SKM-1 (cell line): ENCODE measurements around the gene DNM1L.

Experiments used
- DNase-seq: peaks from one replicate; lab custom pipeline; 2025; ENCODE audit not compliant: unreplicated experiment; lab: John Stamatoyannopoulos, UW

The DNM1L gene

DNA sequence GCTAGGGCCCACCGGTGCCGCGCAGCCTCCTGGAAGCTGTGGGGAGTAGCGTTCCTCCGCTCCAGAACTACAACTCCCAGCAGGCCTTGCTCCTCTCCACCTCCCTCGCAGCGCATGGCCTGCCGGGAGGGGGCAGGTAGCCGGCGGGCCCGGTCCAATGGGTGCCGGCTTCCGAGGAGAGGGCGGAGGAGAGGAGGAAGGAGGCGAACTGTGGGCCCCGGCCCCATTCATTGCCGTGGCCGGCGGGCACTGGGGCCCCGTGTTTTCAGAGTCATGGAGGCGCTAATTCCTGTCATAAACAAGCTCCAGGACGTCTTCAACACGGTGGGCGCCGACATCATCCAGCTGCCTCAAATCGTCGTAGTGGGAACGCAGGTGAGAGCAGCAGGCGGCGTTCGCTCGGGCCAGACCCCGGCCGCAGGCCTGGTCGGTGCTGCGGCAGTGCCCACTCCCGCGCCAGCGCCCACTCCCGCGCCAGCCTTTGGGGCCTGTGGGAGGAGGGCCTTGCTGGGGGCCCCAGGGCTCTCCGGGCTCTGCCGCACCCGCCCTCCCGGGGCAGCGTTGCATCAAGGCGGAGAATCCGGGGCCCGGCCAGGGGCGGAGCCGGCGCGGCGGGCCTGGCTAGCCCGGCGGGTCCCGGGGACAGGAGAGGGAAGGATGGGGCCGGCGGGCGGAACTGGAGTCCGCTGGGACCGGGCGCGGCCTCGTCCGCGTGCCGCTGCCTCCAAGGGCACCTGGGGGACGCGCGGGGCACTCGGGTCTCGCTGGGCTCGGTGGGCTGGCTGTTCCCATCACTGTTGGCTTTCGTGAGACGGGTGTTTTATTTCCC, at the start of gene DNM1L:
Gene DNM1L (plus strand): TSS at position 211 of the 829 bp plus-strand sequence. CDS start 63 bp downstream, at position 274.
- peak; percentile 58 for DNase-seq

DNA sequence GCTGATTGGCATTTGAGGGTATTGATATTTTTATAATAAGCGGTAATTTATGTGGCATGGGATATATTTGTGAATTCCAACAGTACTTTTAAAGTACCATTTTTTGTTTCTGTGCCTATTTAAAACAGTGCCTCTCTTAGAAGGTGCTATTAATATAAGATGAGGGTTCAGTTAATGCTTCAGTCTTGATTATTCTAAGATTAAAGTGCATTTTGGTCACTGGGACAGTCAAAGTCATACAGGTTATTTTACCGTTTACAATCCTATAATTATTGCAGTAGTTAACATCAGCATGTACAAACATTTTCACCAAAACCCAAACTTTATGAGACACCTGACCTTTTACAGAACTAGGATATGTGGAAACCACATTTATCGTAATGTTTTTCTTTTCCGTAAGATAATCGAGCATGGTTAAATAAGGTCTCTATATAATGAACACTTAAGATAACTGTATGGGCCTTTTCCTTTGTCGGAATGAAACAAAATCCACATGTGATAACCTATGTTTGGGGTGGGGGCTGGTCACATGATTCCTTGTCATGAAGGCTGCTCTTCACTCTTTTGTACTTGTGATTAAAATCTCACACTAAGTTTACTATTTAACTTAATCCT, 37.7 kb upstream of the DNM1L start:
- no peak for DNase-seq

DNA sequence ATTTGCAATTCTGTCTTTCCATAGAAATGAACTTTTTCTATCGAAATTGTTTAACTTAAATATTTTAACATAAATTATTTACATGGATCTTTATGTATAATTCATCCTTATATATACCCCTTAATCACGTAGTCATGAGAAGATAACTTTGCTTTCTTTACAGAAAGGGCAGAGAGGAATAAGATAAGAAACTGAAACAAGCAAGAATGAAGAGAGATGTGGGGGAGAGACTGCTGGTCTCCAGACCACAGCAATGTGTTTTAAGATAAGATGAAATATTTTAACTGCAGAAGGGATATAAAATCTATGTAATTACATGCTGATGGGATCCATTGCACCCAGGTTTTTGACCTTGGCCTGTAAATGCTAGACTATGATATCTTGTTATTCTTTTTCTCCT, 34.7 kb upstream of the DNM1L start:
- no peak for DNase-seq

DNA sequence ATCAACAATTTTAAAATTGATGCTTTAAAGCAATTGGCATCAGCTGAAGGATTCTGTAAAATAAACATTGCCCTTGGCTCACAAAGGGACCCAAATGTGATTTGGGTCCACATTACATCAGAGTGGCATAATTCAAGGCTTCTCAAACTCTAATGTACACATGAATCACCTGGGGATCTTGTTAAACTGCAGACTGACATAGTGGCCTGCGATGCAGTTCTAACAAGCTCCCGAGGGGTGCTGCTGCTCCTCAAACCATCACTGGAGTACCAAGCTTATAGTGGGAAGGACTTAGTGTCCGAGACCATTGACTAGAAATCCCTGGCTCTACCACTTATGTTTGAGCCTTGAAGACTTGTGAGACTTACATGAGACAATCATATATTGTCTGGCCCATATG, 31.8 kb upstream of the DNM1L start:
- DNase-seq: no peak

DNA sequence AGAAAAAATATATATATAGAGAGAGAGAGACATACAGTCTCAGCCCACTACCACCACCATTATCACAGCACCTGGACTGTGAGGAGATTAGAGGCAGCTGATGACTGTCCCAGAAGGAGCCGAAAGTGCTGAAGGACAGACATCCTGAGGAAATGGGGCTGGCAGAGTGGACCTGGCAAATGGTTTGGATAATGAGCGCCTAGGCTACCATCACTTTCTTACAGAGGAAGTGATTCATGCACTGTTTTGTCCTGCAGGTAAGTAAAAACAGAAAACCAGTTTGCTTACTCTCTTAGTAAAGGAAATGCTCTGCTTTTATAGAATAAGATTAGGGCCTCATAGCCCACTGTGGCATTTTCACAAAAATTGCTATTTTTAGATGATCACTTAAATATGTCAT, 28.6 kb upstream of the DNM1L start:
- no peak for DNase-seq

DNA sequence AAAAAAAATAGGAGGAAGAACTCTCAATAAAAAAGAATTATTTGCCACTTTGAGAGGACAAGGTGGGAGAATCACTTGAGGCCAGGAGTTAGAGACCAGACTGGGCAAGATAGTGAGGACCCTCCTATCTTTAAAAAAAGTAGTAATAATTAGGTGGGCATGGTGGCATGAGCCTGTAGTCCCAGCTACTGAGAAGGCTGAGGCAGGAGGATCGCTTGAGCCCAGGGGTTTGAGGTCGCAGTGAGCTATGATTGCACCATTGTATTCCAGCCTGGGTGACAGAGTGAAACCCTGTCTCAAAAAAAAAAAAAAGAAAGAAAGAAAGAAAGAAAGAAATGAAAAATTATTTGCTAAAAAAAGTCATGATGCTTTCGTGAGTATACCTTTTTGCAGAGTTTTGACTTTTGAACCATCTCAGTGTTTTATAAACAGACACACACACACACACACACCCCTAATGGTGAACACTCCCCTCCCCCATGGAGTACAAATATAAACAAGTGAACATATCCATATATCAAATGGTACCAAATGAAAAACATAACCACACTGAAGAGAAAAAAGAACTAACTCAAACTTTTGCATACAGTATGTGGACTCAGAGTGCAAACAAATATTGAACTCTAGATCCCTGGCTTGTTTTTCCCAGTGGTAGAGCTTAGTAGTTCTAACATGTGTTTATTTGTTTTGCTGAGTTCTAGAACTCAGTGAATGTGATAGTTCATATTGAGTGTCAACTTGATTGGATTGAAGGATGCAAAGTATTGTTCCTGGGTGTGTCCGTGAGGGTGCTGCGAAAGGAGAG, 27.7 kb upstream of the DNM1L start:
- no peak for DNase-seq

DNA sequence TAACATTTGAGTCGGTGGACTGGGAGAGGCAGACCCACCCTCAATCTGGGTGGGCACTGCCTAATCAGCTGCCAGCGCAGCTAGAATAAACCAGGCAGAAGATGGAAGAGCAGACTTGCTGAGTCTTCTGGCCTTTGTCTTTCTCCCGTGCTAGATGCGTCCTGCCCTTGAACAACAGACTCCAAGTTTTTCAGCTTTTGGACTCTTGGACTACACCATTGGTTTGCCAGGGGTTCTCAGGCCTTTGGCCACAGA, 27.2 kb upstream of the DNM1L start:
- DNase-seq: no peak

DNA sequence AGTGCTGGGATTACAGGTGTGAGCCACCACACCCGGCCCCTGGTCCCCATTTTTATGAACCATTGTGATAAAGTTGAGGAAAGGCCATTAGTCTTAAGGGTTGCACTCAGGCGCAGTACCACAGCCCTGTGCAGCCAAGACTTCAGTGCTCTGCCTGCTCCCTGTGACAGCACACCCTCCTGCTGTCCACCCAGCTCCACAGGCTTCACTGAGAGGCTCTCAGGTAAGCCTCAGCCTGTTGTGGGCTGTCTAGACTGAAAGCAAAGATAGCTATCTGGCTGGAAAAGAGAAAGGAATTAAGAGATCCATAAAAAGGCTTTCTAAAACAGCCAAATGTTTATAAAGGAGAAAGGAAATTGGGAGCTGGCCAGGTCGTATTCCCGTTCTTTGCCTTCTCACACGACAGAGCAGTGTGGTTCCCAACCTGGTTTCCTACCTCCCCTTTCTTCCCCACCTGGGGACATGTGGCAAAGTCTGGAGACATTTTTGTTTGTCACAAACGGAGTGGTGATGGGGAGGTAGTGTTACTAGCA, 19.1 kb upstream of the DNM1L start:
- DNase-seq: no peak

DNA sequence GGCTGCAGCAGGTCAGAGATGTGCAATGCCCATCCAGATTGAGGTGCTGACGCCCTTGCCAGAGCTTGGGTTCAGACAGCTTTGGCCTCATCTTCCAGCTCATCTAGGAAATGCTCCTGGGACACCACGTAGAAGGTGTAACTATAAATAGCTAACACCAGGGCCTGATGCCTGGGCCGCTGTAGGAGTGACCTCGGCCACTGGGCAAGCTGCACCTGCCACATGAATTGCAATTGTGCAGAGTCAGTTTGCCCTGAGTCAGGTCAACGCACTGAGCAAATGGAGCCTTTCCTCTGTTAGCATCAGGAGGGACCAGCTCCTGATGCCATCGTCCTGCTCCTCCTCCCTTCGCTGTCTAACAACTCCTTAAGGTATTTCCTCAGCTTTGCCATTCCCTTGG, 17.4 kb upstream of the DNM1L start:
- no peak for DNase-seq

DNA sequence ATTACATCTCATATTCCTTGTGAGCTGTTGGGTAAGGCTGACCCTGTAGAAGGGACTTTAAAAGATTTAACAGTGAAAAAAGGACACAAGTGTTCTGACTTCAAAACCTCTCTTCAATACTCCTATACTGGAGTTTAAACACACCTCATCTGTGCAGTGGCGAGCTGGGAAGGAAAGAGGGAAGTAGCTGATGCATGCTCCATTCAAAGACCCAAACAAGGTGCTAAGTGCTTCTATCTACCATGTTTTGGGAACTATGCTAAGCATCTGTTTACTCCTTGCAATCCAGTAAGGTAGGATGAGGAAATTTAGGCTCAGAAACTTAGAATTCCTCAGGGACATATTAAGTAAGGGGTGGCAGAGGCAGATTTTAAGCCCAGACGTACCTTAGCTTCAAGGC, 16.4 kb upstream of the DNM1L start:
- no peak for DNase-seq

DNA sequence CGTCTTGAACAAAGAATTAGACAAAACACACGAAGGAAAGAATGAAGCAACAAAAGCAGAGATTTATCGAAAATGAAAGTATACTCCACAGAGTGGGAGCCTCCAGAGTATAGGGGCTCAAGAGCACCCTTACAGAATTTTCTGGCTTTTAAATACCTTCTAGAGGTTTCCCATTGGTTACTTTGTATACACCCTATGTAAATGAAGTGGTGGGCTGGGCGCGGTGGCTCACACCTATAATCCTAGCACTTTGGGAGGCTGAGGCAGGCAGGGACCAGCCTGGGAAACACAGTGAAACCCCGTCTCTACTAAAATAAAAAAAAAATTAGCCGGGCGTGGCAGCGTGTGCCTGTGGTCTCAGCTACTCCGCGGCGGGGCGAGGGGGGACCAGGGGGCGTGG, 13.1 kb upstream of the DNM1L start:
- DNase-seq: no peak

DNA sequence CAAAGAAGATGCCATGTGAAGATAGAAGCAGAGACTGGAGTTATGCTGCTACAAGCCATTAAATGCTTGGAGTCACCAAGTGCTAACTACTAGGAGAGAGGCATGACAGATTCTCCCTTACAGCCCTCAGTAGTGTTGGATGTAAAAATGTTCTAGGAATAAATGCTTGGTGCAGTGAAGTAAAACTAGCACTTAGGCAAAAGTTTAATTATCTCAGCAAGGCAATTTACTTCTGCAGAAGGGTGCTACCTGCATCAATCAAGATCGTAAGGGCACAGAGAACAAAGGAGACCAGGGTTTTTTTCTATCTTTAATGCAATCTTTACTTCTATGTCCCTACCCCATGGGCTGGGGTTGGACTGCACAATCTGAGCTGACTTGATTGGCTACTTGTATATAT, 9.5 kb upstream of the DNM1L start:
- no peak for DNase-seq

DNA sequence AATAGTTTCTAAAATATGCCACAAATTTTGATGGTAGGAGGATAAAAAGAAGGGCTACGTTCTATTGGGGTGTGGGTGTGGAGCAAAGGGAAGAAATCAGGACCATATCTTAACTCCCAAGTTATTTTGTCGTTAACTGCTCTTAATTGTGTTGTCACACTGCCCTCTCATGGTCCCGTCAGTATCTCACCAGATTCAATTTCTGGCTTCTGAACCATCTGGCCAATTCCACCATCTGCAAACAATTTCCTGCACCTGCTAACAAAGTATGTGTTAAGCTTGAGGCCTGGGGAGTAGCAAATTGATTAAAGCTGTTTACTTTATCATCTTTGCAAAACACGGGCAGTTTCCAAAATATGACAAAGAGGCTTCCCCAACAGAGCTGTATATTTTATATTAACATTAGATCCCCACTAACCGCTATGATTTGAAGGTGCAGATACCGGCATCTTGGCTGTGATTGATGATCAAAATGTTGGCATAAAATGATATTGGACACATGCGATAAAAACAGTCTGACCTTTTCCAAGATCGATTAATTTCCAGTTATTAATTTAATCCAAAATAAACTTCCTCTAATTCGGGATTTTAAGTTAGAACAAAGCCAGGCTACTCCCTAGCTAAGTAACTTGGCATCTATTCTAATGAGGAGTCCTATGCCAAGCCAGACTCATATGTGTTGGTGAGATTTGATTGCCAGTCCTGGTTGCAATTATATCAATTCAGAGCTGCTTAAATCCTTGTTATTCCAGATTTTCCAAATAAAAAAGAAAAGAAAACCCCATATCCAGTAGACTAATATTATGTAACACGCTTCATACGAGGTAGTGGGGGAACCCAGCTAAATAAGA, 6.9 kb upstream of the DNM1L start:
- peak; percentile 2 for DNase-seq

DNA sequence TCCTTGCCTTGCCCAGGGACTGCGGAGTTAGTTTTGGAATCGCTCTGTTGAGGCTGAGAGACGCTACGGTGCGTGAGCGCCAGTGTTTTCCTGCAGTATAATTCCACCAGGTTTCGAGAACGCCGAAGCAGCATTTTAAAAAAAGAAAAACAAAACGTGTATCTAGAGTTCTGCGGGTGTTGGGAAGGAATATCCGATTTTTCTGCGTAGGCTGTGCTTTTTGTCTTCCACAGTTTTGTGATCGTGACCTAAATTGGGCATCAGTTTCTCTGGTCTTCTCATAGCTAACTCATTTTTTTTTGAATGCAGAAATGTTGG, 778 bp downstream of the DNM1L start:
- DNase-seq: no peak

DNA sequence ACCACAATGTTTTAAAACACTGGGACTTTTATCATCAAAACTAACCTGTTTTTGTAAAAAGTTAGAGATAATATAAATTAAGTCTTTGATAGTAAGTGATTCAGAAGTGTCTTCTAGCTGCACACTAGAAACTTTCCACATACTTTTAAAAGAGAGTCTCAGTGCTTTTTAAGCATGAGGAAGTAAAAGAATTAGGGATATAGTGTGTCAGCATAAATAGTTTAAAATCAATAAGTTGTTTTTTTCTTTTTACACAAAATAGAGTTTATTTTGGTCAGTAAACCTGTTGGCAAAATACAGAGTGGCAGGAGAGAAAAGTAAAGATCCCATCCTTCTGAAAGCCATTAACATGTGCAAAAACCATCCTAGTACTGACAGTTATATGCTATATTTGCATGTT, 1.7 kb downstream of the DNM1L start:
- no peak for DNase-seq

DNA sequence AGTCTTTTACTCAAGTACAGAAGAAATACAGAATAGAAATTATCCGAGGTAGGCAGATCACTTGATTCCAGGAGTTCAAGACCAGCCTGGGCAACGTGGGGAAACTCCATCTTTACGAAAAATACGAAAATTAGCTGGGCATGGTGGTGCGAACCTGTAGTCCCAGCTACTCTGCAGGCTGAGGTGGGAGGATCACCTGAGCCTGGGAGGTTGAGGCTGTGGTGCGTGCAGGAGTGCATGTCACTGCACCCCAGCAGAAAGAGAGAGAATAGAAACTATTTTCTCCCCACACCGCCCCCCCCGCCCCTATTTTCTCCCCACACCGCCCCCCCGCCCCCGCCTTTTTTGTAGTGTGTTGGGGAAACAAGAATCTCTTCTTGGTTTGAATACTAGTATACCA, 2.2 kb downstream of the DNM1L start:
- DNase-seq: no peak

DNA sequence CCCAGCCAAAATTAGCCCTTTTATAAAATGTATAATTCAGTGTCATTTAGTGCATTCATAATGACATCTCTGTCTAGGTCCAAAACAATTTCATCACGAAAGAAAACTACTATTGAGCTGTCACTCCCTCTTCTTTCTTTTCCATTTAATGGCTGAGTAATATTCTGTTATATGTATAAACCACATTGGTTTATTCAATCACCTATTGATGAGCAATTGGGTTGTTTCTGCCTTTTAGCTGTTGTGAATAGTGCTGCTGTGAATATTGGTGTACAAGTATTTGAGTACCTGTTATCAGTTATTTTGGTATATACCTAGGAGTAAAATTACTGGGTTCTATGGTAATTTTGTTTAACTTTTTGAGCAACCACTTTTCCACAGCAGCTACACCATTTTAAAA, 7.2 kb downstream of the DNM1L start:
- DNase-seq: no peak

DNA sequence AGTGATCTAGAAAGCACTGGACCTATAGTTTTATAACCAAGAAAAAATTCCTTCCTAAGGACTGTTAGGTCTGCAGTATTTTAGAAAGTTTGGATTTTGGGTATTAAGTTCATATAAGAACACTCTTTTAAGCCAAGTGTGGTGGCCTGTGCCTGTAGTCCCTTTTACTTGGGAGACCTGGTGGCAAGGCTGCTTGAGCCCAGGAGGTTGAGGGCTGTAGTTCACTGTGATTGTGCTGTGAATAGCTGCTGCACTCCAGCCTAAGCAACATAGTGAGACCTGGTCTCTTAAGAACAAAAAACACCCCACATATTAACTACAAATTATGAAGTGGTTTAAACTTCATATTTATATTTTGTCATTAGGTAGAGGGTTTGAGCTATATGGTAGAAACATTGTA, 9.7 kb downstream of the DNM1L start:
- no peak for DNase-seq

DNA sequence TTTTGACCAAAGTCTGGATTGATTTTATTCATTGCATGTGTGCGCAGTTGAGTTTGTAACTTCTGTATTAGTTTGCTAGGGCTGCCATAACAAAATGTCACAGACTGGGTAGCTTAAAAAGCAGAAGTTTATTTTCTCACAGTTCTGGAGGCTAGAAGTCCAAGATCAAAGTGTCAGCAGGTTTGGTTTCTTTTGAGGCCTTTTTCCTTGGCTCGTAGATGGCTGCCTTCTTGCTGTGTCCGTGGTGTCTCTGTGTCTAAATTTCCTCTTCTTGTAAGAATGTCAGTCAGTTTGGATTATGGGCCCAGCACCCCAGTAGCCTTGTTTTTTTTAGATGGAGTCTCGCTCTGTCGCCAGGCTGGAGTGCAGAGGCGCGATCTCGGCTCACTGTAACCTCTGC, 11.8 kb downstream of the DNM1L start:
- no peak for DNase-seq

DNA sequence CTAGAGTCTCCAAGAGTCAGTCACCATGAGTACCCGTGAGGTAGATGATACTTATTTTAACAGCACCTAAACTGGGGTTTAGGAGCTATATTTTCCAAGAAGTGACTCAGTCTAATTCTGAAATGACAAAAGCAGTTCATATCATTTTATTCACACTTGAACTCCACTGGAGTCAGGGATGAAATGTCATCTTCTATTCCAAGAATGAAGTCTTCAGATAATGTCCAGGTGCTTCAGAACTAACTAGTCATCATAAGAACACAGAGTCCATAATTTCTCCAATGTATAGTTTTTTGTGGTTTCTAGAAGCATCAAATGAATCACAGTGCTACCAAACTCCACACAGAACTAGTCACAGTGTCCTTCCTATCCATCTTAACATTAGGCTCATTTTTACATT, 13.3 kb downstream of the DNM1L start:
- no peak for DNase-seq

DNA sequence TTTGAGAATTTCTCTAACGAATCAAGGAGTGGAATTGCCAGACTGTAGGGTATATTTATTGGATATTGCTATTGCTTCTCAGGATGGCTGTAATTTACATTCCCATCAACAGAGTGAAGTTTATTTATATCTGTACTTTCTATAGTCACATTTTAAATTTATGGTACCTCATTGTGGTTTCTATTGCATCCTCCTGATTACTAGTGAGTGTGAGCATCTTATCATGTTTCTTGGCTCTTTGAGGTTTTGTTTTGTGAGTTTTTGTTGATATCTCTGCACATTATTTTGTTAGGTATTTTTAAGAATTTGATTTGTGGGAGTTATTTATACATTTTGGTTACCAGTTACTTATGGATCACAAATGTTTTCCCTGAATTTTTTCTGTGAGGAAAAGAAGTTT, 13.9 kb downstream of the DNM1L start:
- DNase-seq: no peak
